K562 (cell line): Measurements from ENCODE around the gene DIPK1A. TPM values are rescaled to one million over a fixed set of nuclear protein-coding genes. Genes with fewer than 3 reads are reported as not detected.

Experiments
- ADNP ChIP-seq: fragments of 200-800 bp; sonication (Bioruptor generic); IDR thresholded peaks from 2 replicates; pipeline ENCODE4 v1.6.1; 2016; ENCODE audit warnings: missing genetic modification characterization, missing compliant biosample characterization
- GMEB1 ChIP-seq: fragments of 250-450 bp; sonication (Bioruptor Pico); IDR thresholded peaks from 2 replicates; pipeline ENCODE4 v1.4.0; 2020; ENCODE audit warnings: mild to moderate bottlenecking
- GTF2A2 ChIP-seq: IDR thresholded peaks from 2 replicates; pipeline ENCODE4 v1.6.1; 2016; ENCODE audit warnings: mild to moderate bottlenecking, missing genetic modification characterization, missing compliant biosample characterization
- HNRNPUL1 ChIP-seq: fragments of 200-400 bp; formaldehyde crosslinking; IDR thresholded peaks from 2 replicates; pipeline ENCODE4 v1.6.1; 2017; ENCODE audit warnings: low read length
- MCM7 ChIP-seq, 2 experiments: fragments of 450-650 bp; IDR thresholded peaks; 2 replicates each; pipeline ENCODE4 v1.6.1; 2016 to 2018
- NONO ChIP-seq, 2 experiments: fragments of 200-400 bp in 1 of 2; fragments of 450-650 bp in 1 of 2; formaldehyde crosslinking in 1 of 2; IDR thresholded peaks; 2 replicates each; pipeline ENCODE4 v1.6.1; 2017; ENCODE audit warnings: low read depth in 2 of 2, mild to moderate bottlenecking in 2 of 2, moderate library complexity in 2 of 2, low read length in 1 of 2
- PRDM10 ChIP-seq: fragments of 450-650 bp; IDR thresholded peaks from 2 replicates; pipeline ENCODE4 v1.6.1; 2018; ENCODE audit not compliant: partially characterized antibody
- PTRF ChIP-seq: fragments of 450-650 bp; IDR thresholded peaks from 2 replicates; pipeline ENCODE4 v1.6.1; 2016; ENCODE audit warnings: mild to moderate bottlenecking, missing genetic modification characterization, missing compliant biosample characterization
- RBM22 ChIP-seq: fragments of 200-400 bp; formaldehyde crosslinking; IDR thresholded peaks from 2 replicates; pipeline ENCODE4 v1.6.1; 2018; ENCODE audit warnings: low read length, low read depth; ENCODE audit not compliant: poor library complexity, severe bottlenecking
- SIN3B ChIP-seq: fragments of 450-650 bp; IDR thresholded peaks from 2 replicates; pipeline ENCODE4 v1.6.1; 2017; ENCODE audit warnings: low read depth, mild to moderate bottlenecking, moderate library complexity
- SMAD4 ChIP-seq: fragments of 250-450 bp; sonication (Bioruptor Pico); conservative IDR thresholded peaks from 2 replicates; pipeline ENCODE4 v1.8.0; 2021; ENCODE audit warnings: inconsistent platforms, mild to moderate bottlenecking, moderate library complexity
- SRF ChIP-seq, 2 experiments: fragments of 250-450, 450-650 bp in 1 of 2; sonication (Bioruptor Pico) in 1 of 2; sonication (generic) in 1 of 2; formaldehyde crosslinking; IDR thresholded peaks; 2 replicates each; pipeline versions ENCODE4 v1.5.0 to v1.5.1; 2020 to 2022; ENCODE audit warnings: mild to moderate bottlenecking in 1 of 2, missing genetic modification reagents in 1 of 2
- TAF15 ChIP-seq: fragments of 200-400 bp; formaldehyde crosslinking; IDR thresholded peaks from 2 replicates; pipeline ENCODE4 v1.6.1; 2017; ENCODE audit warnings: mild to moderate bottlenecking, low read depth, low read length, moderate library complexity
- TARDBP ChIP-seq: fragments of 450-650 bp; IDR thresholded peaks from 2 replicates; pipeline ENCODE4 v1.6.1; 2016
- YBX1 ChIP-seq: fragments of 450-650 bp; IDR thresholded peaks from 2 replicates; pipeline ENCODE4 v1.7.1; 2016; ENCODE audit warnings: mild to moderate bottlenecking
- ZNF140 ChIP-seq: fragments of 250-450 bp; sonication (Bioruptor Pico); IDR thresholded peaks from 2 replicates; pipeline ENCODE4 v1.8.0; 2021; ENCODE audit warnings: moderate library complexity, mild to moderate bottlenecking, inconsistent platforms
- ZNF239 ChIP-seq: fragments of 250-450 bp; sonication (Bioruptor Pico); IDR thresholded peaks from 2 replicates; pipeline ENCODE4 v1.4.0; 2020; ENCODE audit warnings: mild to moderate bottlenecking
- ZNF282 ChIP-seq: sonication (generic); formaldehyde crosslinking; IDR thresholded peaks from 2 replicates; pipeline ENCODE4 v1.8.1; 2023; ENCODE audit warnings: missing genetic modification reagents
- ZNF589 ChIP-seq: fragments of 200-800 bp; sonication (Bioruptor generic); IDR thresholded peaks from 2 replicates; pipeline ENCODE4 v1.6.1; 2016; ENCODE audit warnings: low read depth, missing genetic modification characterization, missing compliant biosample characterization
- polyA plus RNA-seq, 8 experiments: library from polyadenylated mRNA; depleted of rRNA in 4 of 8; stranded (reverse) in 5 of 8; unstranded in 3 of 8; fragments of >200 nt; fragmentation: Nextera tagmentation in 2 of 8; fragmentation: Illumina TruSeq in 1 of 8; extraction: Ambion mirVana in 2 of 8; extraction: Trizol in 1 of 8; gene quantifications; 2 replicates each; pipeline versions ENCODE4 v1.2.1 to v1.2.3, GENCODE V29; 2011 to 2014; ENCODE audit warnings: inconsistent platforms in 1 of 8, missing spikeins in 1 of 8
- total RNA-seq, 7 experiments: library from RNA; depleted of rRNA in 6 of 7; stranded (reverse); fragments of >200 nt in 6 of 7; fragmentation: Illumina TruSeq in 2 of 7; extraction: Trizol in 2 of 7; gene quantifications; 2 replicates each; pipeline versions ENCODE4 v1.2.1 to v1.2.3, GENCODE V29; 2011 to 2021; ENCODE audit warnings: low replicate concordance in 1 of 7
- TF ChIP-seq, protein P1 (sequence below): fragments of 450-650 bp; formaldehyde crosslinking; IDR thresholded peaks from 2 replicates; pipeline ENCODE4 v1.4.0; 2020; ENCODE audit warnings: mild to moderate bottlenecking, moderate library complexity
- TF ChIP-seq, protein P2 (sequence below), 2 experiments: fragments of 450-650 bp in 1 of 2; sonication (generic) in 1 of 2; formaldehyde crosslinking; conservative IDR thresholded peaks; 2 replicates each; pipeline versions ENCODE4 v1.4.0 to v1.8.1; 2020 to 2022; ENCODE audit warnings: mild to moderate bottlenecking in 1 of 2, missing genetic modification reagents in 1 of 2

The DIPK1A gene
- total and polyA plus RNA-seq, 9 of the 15 experiments (the other 6 are each of a cell fraction or from before 2014, with no cell fraction given) = 0.54 to 2.5 (median 1.3) TPM

GRCh38 chr1:92961131-92961895 lies at the start of gene DIPK1A (continued):
- TF ChIP-seq SIN3B = 0 out of 2 replicates have a peak, but pooled peaks have one; percentile 43
- TF ChIP-seq YBX1 = no peak
- TF ChIP-seq GTF2A2 (tag) = no peak
- no peak for TF ChIP-seq ZNF239 (CRISPR knock-in tag)
- TF ChIP-seq ZNF140 (CRISPR knock-in tag) = no peak
- TF ChIP-seq HNRNPUL1 = no peak
- no peak for TF ChIP-seq RBM22
- TF ChIP-seq PTRF (tag) = no peak
- TF ChIP-seq GMEB1 = no peak
- no peak for TF ChIP-seq ZNF282 (CRISPR knock-in tag)
- TF ChIP-seq SMAD4 = peak; percentile 32; the same call in 1 of the 2 replicates
- no peak for TF ChIP-seq TARDBP
- no peak for TF ChIP-seq PRDM10
- TF ChIP-seq NONO (IDR thresholded peaks at IDR 0.05; ENCODE audit: low read depth in 2 of 2, low read length in 1 of 2) = 0 out of 4 replicates have a peak, but pooled peaks of 1 of the 2 experiments have one; percentile 20
- TF ChIP-seq ADNP (tag) = no peak
- TF ChIP-seq, protein P1, sequence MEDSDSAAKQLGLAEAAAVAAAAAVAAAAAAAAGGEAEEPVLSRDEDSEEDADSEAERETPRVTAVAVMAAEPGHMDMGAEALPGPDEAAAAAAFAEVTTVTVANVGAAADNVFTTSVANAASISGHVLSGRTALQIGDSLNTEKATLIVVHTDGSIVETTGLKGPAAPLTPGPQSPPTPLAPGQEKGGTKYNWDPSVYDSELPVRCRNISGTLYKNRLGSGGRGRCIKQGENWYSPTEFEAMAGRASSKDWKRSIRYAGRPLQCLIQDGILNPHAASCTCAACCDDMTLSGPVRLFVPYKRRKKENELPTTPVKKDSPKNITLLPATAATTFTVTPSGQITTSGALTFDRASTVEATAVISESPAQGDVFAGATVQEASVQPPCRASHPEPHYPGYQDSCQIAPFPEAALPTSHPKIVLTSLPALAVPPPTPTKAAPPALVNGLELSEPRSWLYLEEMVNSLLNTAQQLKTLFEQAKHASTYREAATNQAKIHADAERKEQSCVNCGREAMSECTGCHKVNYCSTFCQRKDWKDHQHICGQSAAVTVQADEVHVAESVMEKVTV (CRISPR knock-in tag) = no peak
- no peak for TF ChIP-seq ZNF589 (CRISPR knock-in tag)
- TF ChIP-seq TAF15 = no peak
- TF ChIP-seq, protein P2, sequence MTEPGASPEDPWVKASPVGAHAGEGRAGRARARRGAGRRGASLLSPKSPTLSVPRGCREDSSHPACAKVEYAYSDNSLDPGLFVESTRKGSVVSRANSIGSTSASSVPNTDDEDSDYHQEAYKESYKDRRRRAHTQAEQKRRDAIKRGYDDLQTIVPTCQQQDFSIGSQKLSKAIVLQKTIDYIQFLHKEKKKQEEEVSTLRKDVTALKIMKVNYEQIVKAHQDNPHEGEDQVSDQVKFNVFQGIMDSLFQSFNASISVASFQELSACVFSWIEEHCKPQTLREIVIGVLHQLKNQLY (CRISPR knock-in tag; conservative IDR thresholded peaks at IDR 0.05) = no peak
- no peak for TF ChIP-seq SRF (CRISPR knock-in tag; IDR thresholded peaks at IDR 0.05)
- TF ChIP-seq MCM7 (IDR thresholded peaks at IDR 0.05) = no peak
